Mucosa of rectum (tissue), 2 donors: ENCODE measurements around the gene YPEL2.

ENCODE experiments used
- H3K27ac ChIP-seq, 2 donors: one replicate each; pipeline ENCODE4 v1.7.0; 2013; ENCODE audit warnings: inconsistent platforms in 2 of 2, low read depth in 2 of 2, low read length in 2 of 2
- H3K27me3 ChIP-seq, 2 donors: one replicate each; pipeline ENCODE4 v1.7.0; 2013; ENCODE audit warnings: low read length in 2 of 2; ENCODE audit not compliant: control insufficient read depth in 2 of 2, insufficient read depth in 2 of 2
- H3K36me3 ChIP-seq, 2 donors: one replicate each; pipeline ENCODE4 v1.7.0; 2013; ENCODE audit warnings: low read length in 2 of 2; ENCODE audit not compliant: control insufficient read depth in 2 of 2, insufficient read depth in 2 of 2
- H3K4me1 ChIP-seq, 2 donors: one replicate each; pipeline ENCODE4 v1.7.0; 2013; ENCODE audit warnings: low read length in 2 of 2, mild to moderate bottlenecking in 1 of 2; ENCODE audit not compliant: control insufficient read depth in 2 of 2, insufficient read depth in 2 of 2
- H3K4me3 ChIP-seq, 2 donors: one replicate each; pipeline ENCODE4 v1.7.0; 2013; ENCODE audit warnings: low read length in 2 of 2
- H3K9ac ChIP-seq, 2 donors: one replicate each; pipeline ENCODE4 v1.7.0; 2013; ENCODE audit warnings: low read length in 2 of 2, low read depth in 1 of 2, mild to moderate bottlenecking in 1 of 2
- H3K9me3 ChIP-seq, 2 donors: one replicate each; pipeline ENCODE4 v1.7.0; 2013; ENCODE audit warnings: low read length in 2 of 2; ENCODE audit not compliant: control insufficient read depth in 2 of 2
- donor health status: healthy.
- donor health status: Normal muscosa, but diverticular disease.

Gene YPEL2

GRCh38 chr17:59431601-59432000 lies 100.1 kb downstream of the YPEL2 start:
- Histone ChIP-seq H3K9me3 (no peaks in the 10 kb centered on the region), H3K4me3 (no peak overlapping the region), H3K27ac (no peak overlapping the region), H3K4me1 (peaks cover 8 to 20% of the 10 kb centered on the region in 2 donors), H3K27me3 (no peaks in the 10 kb centered on the region), H3K9ac (no peak overlapping the region), H3K36me3 (no peaks in the 10 kb centered on the region)

- H3K4me3 ChIP-seq: no peak overlapping the region
- no peaks in the 10 kb centered on the region for H3K9me3 ChIP-seq
- peaks cover 8 to 16% of the 10 kb centered on the region in 2 donors for H3K4me1 ChIP-seq
- no peaks in the 10 kb centered on the region for H3K27me3 ChIP-seq
- no peaks in the 10 kb centered on the region for H3K36me3 ChIP-seq
- H3K27ac ChIP-seq: no peak overlapping the region
- no peak overlapping the region for H3K9ac ChIP-seq
Observed at GRCh38 chr17:59432657-59433056, 101.2 kb downstream of the YPEL2 start.

- Histone ChIP-seq H3K27me3 (no peaks in the 10 kb centered on the region), H3K27ac (no peak overlapping the region), H3K36me3 (no peaks in the 10 kb centered on the region), H3K4me1 (peaks cover 4 to 16% of the 10 kb centered on the region in 2 donors), H3K4me3 (no peak overlapping the region), H3K9me3 (no peaks in the 10 kb centered on the region), H3K9ac (no peak overlapping the region)
Observed at GRCh38 chr17:59433586-59433985, 102.1 kb downstream of the YPEL2 start.

- no peak overlapping the region for H3K4me3 ChIP-seq
- H3K9me3 ChIP-seq: no peaks in the 10 kb centered on the region
- H3K27ac ChIP-seq: no peak overlapping the region
- H3K27me3 ChIP-seq: no peaks in the 10 kb centered on the region
- no peak overlapping the region for H3K9ac ChIP-seq
- H3K36me3 ChIP-seq: no peaks in the 10 kb centered on the region
- H3K4me1 ChIP-seq: peaks cover 0 to 9% of the 10 kb centered on the region in 2 donors
Observed at GRCh38 chr17:59434429-59434828, 103.0 kb downstream of the YPEL2 start.

- Histone ChIP-seq H3K4me1 (peaks cover 4% of the 10 kb centered on the region in 2 donors), H3K27ac (no peak overlapping the region), H3K4me3 (no peak overlapping the region), H3K9ac (no peak overlapping the region), H3K27me3 (no peaks in the 10 kb centered on the region), H3K36me3 (no peaks in the 10 kb centered on the region), H3K9me3 (no peaks in the 10 kb centered on the region)
Observed at GRCh38 chr17:59435238-59435637, 103.8 kb downstream of the YPEL2 start.

- Histone ChIP-seq H3K4me3 (no peak overlapping the region), H3K9ac (no peak overlapping the region), H3K4me1 (peaks cover 4 to 7% of the 10 kb centered on the region in 2 donors), H3K27ac (no peak overlapping the region), H3K9me3 (no peaks in the 10 kb centered on the region), H3K36me3 (no peaks in the 10 kb centered on the region), H3K27me3 (no peaks in the 10 kb centered on the region)
Observed at GRCh38 chr17:59436900-59437299, 105.4 kb downstream of the YPEL2 start.

- Histone ChIP-seq H3K4me1 (peaks cover 4 to 7% of the 10 kb centered on the region in 2 donors), H3K36me3 (no peaks in the 10 kb centered on the region), H3K9ac (no peak overlapping the region), H3K4me3 (no peak overlapping the region), H3K27ac (no peak overlapping the region), H3K9me3 (no peaks in the 10 kb centered on the region), H3K27me3 (no peaks in the 10 kb centered on the region)
Observed at GRCh38 chr17:59437791-59438281, 106.4 kb downstream of the YPEL2 start.

GRCh38 chr17:59439262-59439661 lies 107.8 kb downstream of the YPEL2 start:
- Histone ChIP-seq H3K9me3 (no peaks in the 10 kb centered on the region), H3K27ac (no peak overlapping the region), H3K9ac (no peak overlapping the region), H3K27me3 (no peaks in the 10 kb centered on the region), H3K4me1 (peaks cover 4 to 7% of the 10 kb centered on the region in 2 donors), H3K36me3 (no peaks in the 10 kb centered on the region), H3K4me3 (no peak overlapping the region)

- Histone ChIP-seq H3K9me3 (no peaks in the 10 kb centered on the region), H3K36me3 (no peaks in the 10 kb centered on the region), H3K9ac (no peak overlapping the region), H3K27ac (no peak overlapping the region), H3K4me3 (no peak overlapping the region), H3K27me3 (no peaks in the 10 kb centered on the region), H3K4me1 (peaks cover 4 to 7% of the 10 kb centered on the region in 2 donors)
Observed at GRCh38 chr17:59439741-59440211, 108.3 kb downstream of the YPEL2 start.

- peak overlapping the region in 1 of 2 donors; percentile 28 for H3K4me3 ChIP-seq
- peak overlapping the region in 1 of 2 donors; percentile 11 for H3K9ac ChIP-seq
- no peaks in the 10 kb centered on the region for H3K27me3 ChIP-seq
- H3K4me1 ChIP-seq: peaks cover 4 to 7% of the 10 kb centered on the region in 2 donors
- peak overlapping the region in 1 of 2 donors; percentile 9 for H3K27ac ChIP-seq
- H3K36me3 ChIP-seq: no peaks in the 10 kb centered on the region
- no peaks in the 10 kb centered on the region for H3K9me3 ChIP-seq
Observed at GRCh38 chr17:59440757-59441463, 109.5 kb downstream of the YPEL2 start.
